Breast epithelium (tissue), 4 donors: ENCODE results near the gene CNIH1. TPM values are rescaled to one million over a fixed set of nuclear protein-coding genes. Genes with fewer than 3 reads are reported as not detected.
A peak's percentile ranks its signal among the peaks of the same experiment; 100 is the strongest.

Source experiments
- DNase-seq, 2 donors: peaks; one replicate each; pipeline ENCODE4 v3.0.0-alpha.2; 2019; ENCODE audit warnings: low spot score in 2 of 2
- H3K27ac ChIP-seq, 2 donors: fragments of 200-600 bp; sonication (generic) in 1 of 2; one replicate each; pipeline ENCODE4 v1.5.1; 2016 to 2019; ENCODE audit warnings: mild to moderate bottlenecking in 1 of 2
- H3K27me3 ChIP-seq, 2 donors: fragments of 200-600 bp; sonication (generic) in 1 of 2; one replicate each; pipeline versions ENCODE4 v1.5.1 to v1.6.0; 2017 to 2019; ENCODE audit warnings: control low read depth in 1 of 2, mild to moderate bottlenecking in 1 of 2
- H3K36me3 ChIP-seq: fragments of 200-600 bp; one replicate; pipeline ENCODE4 v1.5.1; 2019
- H3K4me1 ChIP-seq, 2 donors: fragments of 200-600 bp; sonication (generic); one replicate each; pipeline ENCODE4 v1.5.1; 2016 to 2019; ENCODE audit warnings: control low read depth in 1 of 2
- H3K4me3 ChIP-seq, 3 donors: fragments of 200-600 bp; sonication (generic); 1 replicate in 2 of 3; 2 replicates in 1 of 3; pipeline ENCODE4 v1.5.1; 2016 to 2019; ENCODE audit warnings: mild to moderate bottlenecking in 3 of 3, moderate library complexity in 2 of 3
- H3K9me3 ChIP-seq, 2 donors: fragments of 200-600 bp; sonication (generic) in 1 of 2; one replicate each; pipeline ENCODE4 v1.5.1; 2016 to 2019; ENCODE audit warnings: control low read depth in 1 of 2
- CTCF ChIP-seq, 3 donors: fragments of 450-650 bp; IDR thresholded peaks; one replicate each; pipeline ENCODE4 v1.5.1; 2016 to 2017; ENCODE audit warnings: antibody characterized with exemption in 3 of 3, mild to moderate bottlenecking in 3 of 3, moderate library complexity in 3 of 3
- POLR2A ChIP-seq: fragments of 450-650 bp; IDR thresholded peaks from one replicate; pipeline ENCODE4 v1.6.1; 2016; ENCODE audit warnings: antibody characterized with exemption, mild to moderate bottlenecking, moderate library complexity
- POLR2AphosphoS5 ChIP-seq, 3 donors: sonication (generic); formaldehyde crosslinking; IDR thresholded peaks; one replicate each; pipeline ENCODE4 v1.6.1; 2017; ENCODE audit warnings: antibody characterized with exemption in 3 of 3
- intact Hi-C: fragments of 100-400 bp; cut with DNase I; formaldehyde crosslinking; loops from one replicate; pipeline ENCODE4 v1.15.1; 2023; ENCODE audit warnings: low total_unique reads
- total RNA-seq, 3 donors: library from RNA; depleted of rRNA; stranded (reverse); fragments of >200 nt; gene quantifications; one replicate each; pipeline ENCODE4 v1.1.0, GENCODE V29; 2016

CNIH1 gene
- 100 to 1,000 TPM; 120 to 200 (median 146) TPM for total RNA-seq

- TF ChIP-seq POLR2A (no peak), POLR2AphosphoS5 (IDR thresholded peaks at IDR 0.05) (peak; percentile 54 to 62 (median 60)), CTCF (IDR thresholded peaks at IDR 0.05) (peak; percentile 75 to 92 (median 88))
- DNase-seq: peak; percentile 85 to 91
- no peaks in the 10 kb centered on the region for H3K9me3 ChIP-seq
- peak within 1 kb of the TSS; percentile 55 to 82 (median 77) for H3K4me3 ChIP-seq
- H3K36me3 ChIP-seq: no peaks in the 10 kb centered on the region
- no peaks in the 10 kb centered on the region for H3K27me3 ChIP-seq
- no peaks in the 10 kb centered on the region for H3K4me1 ChIP-seq
- H3K27ac ChIP-seq: peak within 1 kb of the TSS; percentile 93 to 96
- intact Hi-C loops: no loop called here
These were observed at the start of gene CNIH1 for GRCh38 chr14:54440873-54441868. TSS of gene CNIH1 (minus strand) at chr14:54441374. CDS start at chr14:54441327, 47 bp downstream.

- no peak for TF ChIP-seq POLR2AphosphoS5 (IDR thresholded peaks at IDR 0.05)
- no peak for TF ChIP-seq POLR2A
- no peak for TF ChIP-seq CTCF (IDR thresholded peaks at IDR 0.05)
- Histone ChIP-seq H3K27me3 (no peaks in the 10 kb centered on the region), H3K4me1 (no peaks in the 10 kb centered on the region), H3K36me3 (no peaks in the 10 kb centered on the region), H3K27ac (peak overlapping the region; percentile 18 to 33), H3K9me3 (no peaks in the 10 kb centered on the region), H3K4me3 (no peak overlapping the region)
- intact Hi-C loops: loop anchor here (2.0 kb wide), 1 partner anchor 46 kb away; no protein-coding TSS in a partner anchor
- no peak for DNase-seq
These were observed 49.4 kb upstream of the CNIH1 start for GRCh38 chr14:54490445-54491175.

GRCh38 chr14:54489731-54490444, 48.7 kb upstream of the CNIH1 start:
- no peaks in the 10 kb centered on the region for H3K27me3 ChIP-seq
- DNase-seq: no peak
- H3K27ac ChIP-seq: peak overlapping the region; percentile 97 to 99
- no peaks in the 10 kb centered on the region for H3K36me3 ChIP-seq
- H3K4me1 ChIP-seq: no peaks in the 10 kb centered on the region
- no peaks in the 10 kb centered on the region for H3K9me3 ChIP-seq
- intact Hi-C loops: loop anchor here (2.0 kb wide), 1 partner anchor 45 kb away; no protein-coding TSS in a partner anchor
- H3K4me3 ChIP-seq: peak overlapping the region in 2 of 3 donors; percentile 93 to 96
- TF ChIP-seq POLR2A (no peak), POLR2AphosphoS5 (IDR thresholded peaks at IDR 0.05) (no peak), CTCF (IDR thresholded peaks at IDR 0.05) (no peak)

GRCh38 chr14:54489318-54489683, 48.1 kb upstream of the CNIH1 start:
- no peaks in the 10 kb centered on the region for H3K27me3 ChIP-seq
- H3K4me1 ChIP-seq: no peaks in the 10 kb centered on the region
- no peaks in the 10 kb centered on the region for H3K9me3 ChIP-seq
- H3K4me3 ChIP-seq: peak overlapping the region; percentile 77 to 96 (median 93)
- no peaks in the 10 kb centered on the region for H3K36me3 ChIP-seq
- TF ChIP-seq CTCF (IDR thresholded peaks at IDR 0.05): peak in 1 of 3 donors; percentile 13
- no peak for TF ChIP-seq POLR2A
- no peak for TF ChIP-seq POLR2AphosphoS5 (IDR thresholded peaks at IDR 0.05)
- intact Hi-C loops: no loop called here
- peak overlapping the region; percentile 97 to 99 for H3K27ac ChIP-seq
- DNase-seq: no peak
